ENCODE data around the gene PINLYP.

DNA sequence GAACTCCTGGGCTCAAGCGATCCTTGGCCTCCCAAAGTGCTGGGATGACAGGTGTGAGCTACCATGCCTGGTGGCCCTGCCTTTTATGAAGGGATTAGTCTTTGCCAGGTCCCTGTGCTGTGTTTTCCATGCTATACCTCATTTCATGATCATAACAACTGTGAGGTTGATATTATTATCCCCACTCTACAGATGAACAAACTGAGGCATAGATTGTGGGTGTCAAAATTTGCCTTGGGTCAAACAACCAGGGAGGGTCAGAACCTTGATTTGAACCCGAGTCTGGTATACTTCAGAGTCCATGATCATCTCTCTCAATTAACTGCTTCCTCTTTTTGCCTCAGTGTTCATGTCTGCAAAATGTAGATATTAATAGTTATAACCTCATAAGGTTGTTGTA is 6.9 kb downstream of the PINLYP start:
- TF ChIP-seq, protein P1, sequence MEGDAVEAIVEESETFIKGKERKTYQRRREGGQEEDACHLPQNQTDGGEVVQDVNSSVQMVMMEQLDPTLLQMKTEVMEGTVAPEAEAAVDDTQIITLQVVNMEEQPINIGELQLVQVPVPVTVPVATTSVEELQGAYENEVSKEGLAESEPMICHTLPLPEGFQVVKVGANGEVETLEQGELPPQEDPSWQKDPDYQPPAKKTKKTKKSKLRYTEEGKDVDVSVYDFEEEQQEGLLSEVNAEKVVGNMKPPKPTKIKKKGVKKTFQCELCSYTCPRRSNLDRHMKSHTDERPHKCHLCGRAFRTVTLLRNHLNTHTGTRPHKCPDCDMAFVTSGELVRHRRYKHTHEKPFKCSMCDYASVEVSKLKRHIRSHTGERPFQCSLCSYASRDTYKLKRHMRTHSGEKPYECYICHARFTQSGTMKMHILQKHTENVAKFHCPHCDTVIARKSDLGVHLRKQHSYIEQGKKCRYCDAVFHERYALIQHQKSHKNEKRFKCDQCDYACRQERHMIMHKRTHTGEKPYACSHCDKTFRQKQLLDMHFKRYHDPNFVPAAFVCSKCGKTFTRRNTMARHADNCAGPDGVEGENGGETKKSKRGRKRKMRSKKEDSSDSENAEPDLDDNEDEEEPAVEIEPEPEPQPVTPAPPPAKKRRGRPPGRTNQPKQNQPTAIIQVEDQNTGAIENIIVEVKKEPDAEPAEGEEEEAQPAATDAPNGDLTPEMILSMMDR (conservative IDR thresholded peaks at IDR 0.05; ENCODE audit: low read length) = no peak
- no peak for TF ChIP-seq EZH2phosphoT487 (IDR thresholded peaks at IDR 0.05; ENCODE audit: borderline replicate concordance, low read depth, low read length)
